Measurements from ENCODE around the gene C1QTNF9. TPM values are rescaled to one million over a fixed set of nuclear protein-coding genes. Genes with fewer than 3 reads are reported as not detected.
"Not testable (repeated sequence)": the region's sequence is repeated elsewhere in the genome, so short reads cannot be mapped to it uniquely, and the experiment has no call there.

The C1QTNF9 gene
- total RNA-seq, 1 experiment from 2014 or later = not detected

DNA sequence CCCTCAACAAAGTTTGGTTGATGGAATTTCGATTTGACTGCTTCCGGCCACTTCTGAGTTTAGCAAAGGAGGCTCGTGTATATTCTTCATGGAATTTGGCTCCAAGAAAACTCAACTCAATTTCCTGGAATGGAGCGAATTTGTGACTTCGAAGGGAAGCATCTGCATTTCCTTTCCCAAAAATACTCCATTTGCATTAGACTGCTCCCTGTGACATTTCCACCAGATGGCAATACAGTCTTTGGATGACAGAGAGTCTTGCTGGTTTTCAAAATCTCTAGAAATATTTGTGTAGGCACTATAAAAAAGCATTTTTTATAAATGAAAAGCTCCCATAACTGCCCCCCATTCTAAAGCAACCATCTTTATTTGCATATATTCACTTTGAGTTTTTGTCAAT lies 4.1 kb downstream of the C1QTNF9 start:
- Histone ChIP-seq H3K36me3 (ENCODE audit: control insufficient read depth in 1 of 2, insufficient read depth in 2 of 2, low read length in 2 of 2) (no peaks in the 10 kb centered on the region), H3K4me2 (ENCODE audit: low read length) (no peak overlapping the region), H3K27me3 (ENCODE audit: insufficient read depth, low read length) (no peaks in the 10 kb centered on the region), H4K20me1 (ENCODE audit: insufficient read depth) (no peaks in the 10 kb centered on the region), H3K9me3 (ENCODE audit: control insufficient read depth in 1 of 2, insufficient read depth in 1 of 2, low read depth in 1 of 2, low read length in 2 of 2) (no peaks in the 10 kb centered on the region), H3K9me2 (ENCODE audit: insufficient read depth) (no peaks in the 10 kb centered on the region), H3K4me1 (ENCODE audit: control insufficient read depth in 1 of 2, insufficient read depth in 2 of 2, low read length in 2 of 2) (no peaks in the 10 kb centered on the region), H3K27ac (ENCODE audit: low read depth, low read length) (no peak overlapping the region), H3K79me2 (ENCODE audit: insufficient read depth, low read length) (no peaks in the 10 kb centered on the region), H3K9ac (ENCODE audit: low read length) (no peak overlapping the region), H3K4me3 (replicated peaks in 1 of 2; ENCODE audit: low read depth in 1 of 2, low read length in 2 of 2) (no peak overlapping the region), H2AFZ (ENCODE audit: low read depth, low read length, poor library complexity, severe bottlenecking) (no peak overlapping the region)
- no peak for ATAC-seq
- RAD21 ChIA-PET (ENCODE audit: low non-redundant PET in 1 of 2, low total read pairs in 2 of 2, uncharacterized antibody in 2 of 2, unreplicated experiment in 2 of 2) = interaction anchor here in 1 of 2 experiments (0.7 kb wide), 1 partner anchor 293 kb away, joined by 3 read pairs; no protein-coding TSS in a partner anchor
- POLR2A ChIA-PET = no interaction called here
- CTCF ChIA-PET = interaction anchor here (0.8 to 1.7 kb wide), 4 partner anchors 9 to 414 kb away, joined by 3 to 5 read pairs (median 4); no protein-coding TSS in a partner anchor
- DNase-seq (ENCODE audit: low read depth, low spot score) = no peak
- TF ChIP-seq, protein P1, sequence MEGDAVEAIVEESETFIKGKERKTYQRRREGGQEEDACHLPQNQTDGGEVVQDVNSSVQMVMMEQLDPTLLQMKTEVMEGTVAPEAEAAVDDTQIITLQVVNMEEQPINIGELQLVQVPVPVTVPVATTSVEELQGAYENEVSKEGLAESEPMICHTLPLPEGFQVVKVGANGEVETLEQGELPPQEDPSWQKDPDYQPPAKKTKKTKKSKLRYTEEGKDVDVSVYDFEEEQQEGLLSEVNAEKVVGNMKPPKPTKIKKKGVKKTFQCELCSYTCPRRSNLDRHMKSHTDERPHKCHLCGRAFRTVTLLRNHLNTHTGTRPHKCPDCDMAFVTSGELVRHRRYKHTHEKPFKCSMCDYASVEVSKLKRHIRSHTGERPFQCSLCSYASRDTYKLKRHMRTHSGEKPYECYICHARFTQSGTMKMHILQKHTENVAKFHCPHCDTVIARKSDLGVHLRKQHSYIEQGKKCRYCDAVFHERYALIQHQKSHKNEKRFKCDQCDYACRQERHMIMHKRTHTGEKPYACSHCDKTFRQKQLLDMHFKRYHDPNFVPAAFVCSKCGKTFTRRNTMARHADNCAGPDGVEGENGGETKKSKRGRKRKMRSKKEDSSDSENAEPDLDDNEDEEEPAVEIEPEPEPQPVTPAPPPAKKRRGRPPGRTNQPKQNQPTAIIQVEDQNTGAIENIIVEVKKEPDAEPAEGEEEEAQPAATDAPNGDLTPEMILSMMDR (IDR thresholded peaks at IDR 0.05 in 2 of 3, conservative IDR thresholded peaks at IDR 0.05 in 1 of 3; ENCODE audit: borderline replicate concordance in 1 of 3, insufficient read depth in 1 of 3, low read depth in 2 of 3, low read length in 2 of 3) = peak; percentile 22 to 43 (median 26); a peak in 3 of 6 replicates
- TF ChIP-seq POLR2A (IDR thresholded peaks at IDR 0.05; ENCODE audit: borderline replicate concordance, extremely low read depth, insufficient read depth, insufficient read length) (no peak), RAD21 (IDR thresholded peaks at IDR 0.05; ENCODE audit: low read depth) (peak; percentile 54)
- intact Hi-C loops (cut with micrococcal nuclease) = loop anchor here (2.0 kb wide), 1 partner anchor 357 kb away; no protein-coding TSS in a partner anchor
- BruUV-seq (replicated peaks) = no TSS peak

DNA sequence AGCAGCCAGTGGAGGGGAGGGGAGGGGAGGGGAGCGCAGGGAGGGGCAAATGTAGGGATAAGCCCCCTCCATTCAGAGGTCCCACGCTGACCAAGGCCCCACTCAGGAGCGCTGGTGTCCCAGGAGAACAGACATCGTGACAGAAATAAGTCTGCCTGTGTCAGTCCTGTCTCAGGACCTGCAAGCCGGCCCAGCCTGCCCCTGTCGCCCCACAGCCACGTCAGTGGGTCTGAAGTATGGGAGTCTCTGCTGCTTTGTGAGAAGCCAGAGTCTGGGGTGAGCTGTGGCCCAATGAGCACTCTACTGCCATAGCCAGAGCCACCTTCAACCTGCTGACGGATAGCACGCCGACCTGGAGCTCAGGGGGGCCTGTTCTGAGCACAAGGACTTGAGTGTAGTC lies 8.5 kb downstream of the C1QTNF9 start:
- H3K36me3 ChIP-seq (ENCODE audit: control insufficient read depth in 1 of 2, insufficient read depth in 2 of 2, low read length in 2 of 2); H3K9me3 ChIP-seq (ENCODE audit: control insufficient read depth in 1 of 2, insufficient read depth in 1 of 2, low read depth in 1 of 2, low read length in 2 of 2); ATAC-seq; H3K4me2 ChIP-seq (ENCODE audit: low read length); H4K20me1 ChIP-seq (ENCODE audit: insufficient read depth); H3K4me1 ChIP-seq (ENCODE audit: control insufficient read depth in 1 of 2, insufficient read depth in 2 of 2, low read length in 2 of 2); H3K27ac ChIP-seq (ENCODE audit: low read depth, low read length); H3K27me3 ChIP-seq (ENCODE audit: insufficient read depth, low read length); H3K79me2 ChIP-seq (ENCODE audit: insufficient read depth, low read length); BruUV-seq (replicated peaks); H3K9me2 ChIP-seq (ENCODE audit: insufficient read depth); H3K9ac ChIP-seq (ENCODE audit: low read length); H2AFZ ChIP-seq (ENCODE audit: low read depth, low read length, poor library complexity, severe bottlenecking); DNase-seq (ENCODE audit: low read depth, low spot score); POLR2A ChIA-PET; intact Hi-C loops (cut with micrococcal nuclease); H3K4me3 ChIP-seq (replicated peaks in 1 of 2; ENCODE audit: low read depth in 1 of 2, low read length in 2 of 2); CTCF ChIA-PET; RAD21 ChIA-PET (ENCODE audit: low non-redundant PET in 1 of 2, low total read pairs in 2 of 2, uncharacterized antibody in 2 of 2, unreplicated experiment in 2 of 2): not testable (repeated sequence)

DNA sequence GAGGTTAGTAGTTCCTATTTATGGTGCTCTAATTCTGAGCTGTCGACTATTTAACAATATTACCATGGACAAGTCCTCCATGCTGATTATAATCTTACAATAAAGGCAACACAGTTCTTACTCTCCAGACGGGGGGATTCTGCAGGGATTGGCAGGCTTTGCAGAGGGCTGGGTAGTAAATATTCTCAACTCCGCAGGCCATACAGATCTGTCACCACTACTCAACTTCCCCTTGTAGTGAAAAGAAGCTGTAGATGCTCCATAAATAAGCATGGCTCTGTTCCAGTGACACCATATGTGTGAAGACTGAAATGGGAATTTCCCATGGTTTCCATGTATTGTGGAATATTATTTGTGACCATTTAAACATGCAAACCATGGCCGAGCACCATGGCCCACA lies 9.5 kb downstream of the C1QTNF9 start:
- CTCF ChIA-PET; H4K20me1 ChIP-seq (ENCODE audit: insufficient read depth); DNase-seq (ENCODE audit: low read depth, low spot score); H3K9me2 ChIP-seq (ENCODE audit: insufficient read depth); POLR2A ChIA-PET; H3K27me3 ChIP-seq (ENCODE audit: insufficient read depth, low read length); H3K4me3 ChIP-seq (replicated peaks in 1 of 2; ENCODE audit: low read depth in 1 of 2, low read length in 2 of 2); H3K36me3 ChIP-seq (ENCODE audit: control insufficient read depth in 1 of 2, insufficient read depth in 2 of 2, low read length in 2 of 2); ATAC-seq; RAD21 ChIA-PET (ENCODE audit: low non-redundant PET in 1 of 2, low total read pairs in 2 of 2, uncharacterized antibody in 2 of 2, unreplicated experiment in 2 of 2); H3K4me1 ChIP-seq (ENCODE audit: control insufficient read depth in 1 of 2, insufficient read depth in 2 of 2, low read length in 2 of 2); H3K9me3 ChIP-seq (ENCODE audit: control insufficient read depth in 1 of 2, insufficient read depth in 1 of 2, low read depth in 1 of 2, low read length in 2 of 2); H3K9ac ChIP-seq (ENCODE audit: low read length); H3K4me2 ChIP-seq (ENCODE audit: low read length); H3K27ac ChIP-seq (ENCODE audit: low read depth, low read length); BruUV-seq (replicated peaks); intact Hi-C loops (cut with micrococcal nuclease); H3K79me2 ChIP-seq (ENCODE audit: insufficient read depth, low read length); H2AFZ ChIP-seq (ENCODE audit: low read depth, low read length, poor library complexity, severe bottlenecking): not testable (repeated sequence)

DNA sequence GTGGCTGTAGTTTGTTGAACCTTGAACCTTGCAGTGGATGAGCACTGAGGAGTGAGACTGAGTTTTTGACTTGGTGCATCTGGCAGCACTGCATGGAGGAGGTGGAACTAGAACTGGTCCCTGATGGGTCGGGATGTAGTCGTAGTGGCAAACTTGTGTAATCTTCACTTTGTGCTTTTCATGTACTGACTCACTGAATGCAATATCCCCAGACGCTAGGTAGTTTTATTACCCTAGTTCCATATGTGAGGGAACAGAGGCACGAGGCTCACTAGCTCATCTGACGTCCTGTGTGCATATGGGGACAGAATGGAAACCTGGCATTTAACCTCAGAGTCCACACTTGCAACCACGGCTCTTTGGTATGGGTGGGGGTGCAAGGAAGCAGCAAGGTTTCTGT lies 10.3 kb downstream of the C1QTNF9 start:
- H3K4me1 ChIP-seq (ENCODE audit: control insufficient read depth in 1 of 2, insufficient read depth in 2 of 2, low read length in 2 of 2); H3K36me3 ChIP-seq (ENCODE audit: control insufficient read depth in 1 of 2, insufficient read depth in 2 of 2, low read length in 2 of 2); POLR2A ChIA-PET; H3K79me2 ChIP-seq (ENCODE audit: insufficient read depth, low read length); RAD21 ChIA-PET (ENCODE audit: low non-redundant PET in 1 of 2, low total read pairs in 2 of 2, uncharacterized antibody in 2 of 2, unreplicated experiment in 2 of 2); H3K4me3 ChIP-seq (replicated peaks in 1 of 2; ENCODE audit: low read depth in 1 of 2, low read length in 2 of 2); H3K9ac ChIP-seq (ENCODE audit: low read length); H3K27me3 ChIP-seq (ENCODE audit: insufficient read depth, low read length); CTCF ChIA-PET; DNase-seq (ENCODE audit: low read depth, low spot score); H3K27ac ChIP-seq (ENCODE audit: low read depth, low read length); H2AFZ ChIP-seq (ENCODE audit: low read depth, low read length, poor library complexity, severe bottlenecking); H3K9me2 ChIP-seq (ENCODE audit: insufficient read depth); H3K4me2 ChIP-seq (ENCODE audit: low read length); H3K9me3 ChIP-seq (ENCODE audit: control insufficient read depth in 1 of 2, insufficient read depth in 1 of 2, low read depth in 1 of 2, low read length in 2 of 2); H4K20me1 ChIP-seq (ENCODE audit: insufficient read depth); BruUV-seq (replicated peaks); ATAC-seq: not testable (repeated sequence)
- intact Hi-C loops (cut with micrococcal nuclease) = loop anchor here (5.0 kb wide), 1 partner anchor 238 kb away; no protein-coding TSS in a partner anchor

All from HCT116 (cell line).